SK-N-MC (cell line): ENCODE results near the gene BCAS3.
"Not testable (repeated sequence)": the region's sequence is repeated elsewhere in the genome, so short reads cannot be mapped to it uniquely, and the experiment has no call there.

Source experiments
- DNase-seq: peaks from one replicate; pipeline ENCODE4 v3.0.0-alpha.2; 2011; ENCODE audit warnings: low read depth, low spot score
- H3K27ac ChIP-seq: fragments of 200-600 bp; sonication (generic); 2 replicates; pipeline ENCODE4 v1.5.1; 2016; ENCODE audit warnings: mixed run types
- H3K36me3 ChIP-seq: fragments of 200-600 bp; sonication (generic); 2 replicates; pipeline ENCODE4 v1.6.1; 2017; ENCODE audit warnings: antibody characterized with exemption, low read length, mixed read lengths; ENCODE audit not compliant: insufficient read depth
- H3K4me3 ChIP-seq: fragments of 200-600 bp; sonication (generic); 2 replicates; pipeline ENCODE4 v1.5.1; 2016
- H3K9ac ChIP-seq: fragments of 200-600 bp; sonication (generic); 2 replicates; pipeline ENCODE4 v1.8.0; 2017; ENCODE audit warnings: mixed run types, mixed read lengths; ENCODE audit not compliant: insufficient read length
- H3K9me3 ChIP-seq: fragments of 200-600 bp; sonication (generic); 2 replicates; pipeline ENCODE4 v1.6.1; 2017; ENCODE audit warnings: low read depth, mild to moderate bottlenecking, antibody characterized with exemption, low read length, moderate library complexity, mixed read lengths
- EZH2 ChIP-seq: fragments of 200-600 bp; sonication (generic); IDR thresholded peaks from one replicate; pipeline ENCODE4 v1.6.1; 2017; ENCODE audit warnings: antibody characterized with exemption
- FOXP2 ChIP-seq: optimal IDR thresholded peaks from 2 replicates; pipeline ENCODE3; 2011; ENCODE audit warnings: mild to moderate bottlenecking, moderate library complexity; ENCODE audit not compliant: insufficient read depth; ENCODE audit errors: extremely low read length, control extremely low read depth
- POLR2AphosphoS5 ChIP-seq: IDR thresholded peaks from 2 replicates; pipeline ENCODE4 v1.6.1; 2012; ENCODE audit warnings: mild to moderate bottlenecking, low read depth, low read length, borderline replicate concordance

The BCAS3 gene

GRCh38 chr17:60968266-60968665, 290.6 kb downstream of the BCAS3 start:
- TF ChIP-seq POLR2AphosphoS5 (no peak), FOXP2 (no peak), EZH2 (no peak)
- H3K9me3 ChIP-seq, result no peaks in the 10 kb centered on the region

GRCh38 chr17:60969500-60970037, 291.9 kb downstream of the BCAS3 start:
- TF ChIP-seq EZH2 (no peak), FOXP2 (no peak), POLR2AphosphoS5 (no peak)
- DNase-seq, result no peak
- Histone ChIP-seq H3K9me3 (no peaks in the 10 kb centered on the region), H3K9ac (no peak overlapping the region), H3K4me3 (no peak overlapping the region), H3K36me3 (no peaks in the 10 kb centered on the region), H3K27ac (no peak overlapping the region)

More at GRCh38 chr17:60968266-60968665, 290.6 kb downstream of the BCAS3 start:
- Histone ChIP-seq H3K9ac (no peak overlapping the region), H3K27ac (no peak overlapping the region), H3K36me3 (no peaks in the 10 kb centered on the region), H3K4me3 (no peak overlapping the region)
- no peak for DNase-seq

GRCh38 chr17:60970741-60971140, 293.1 kb downstream of the BCAS3 start:
- Histone ChIP-seq H3K36me3 (no peaks in the 10 kb centered on the region), H3K27ac (no peak overlapping the region), H3K4me3 (no peak overlapping the region), H3K9ac (no peak overlapping the region), H3K9me3 (no peaks in the 10 kb centered on the region)
- no peak for DNase-seq
- no peak for TF ChIP-seq EZH2
- no peak for TF ChIP-seq FOXP2
- no peak for TF ChIP-seq POLR2AphosphoS5

- Histone ChIP-seq H3K9me3 (no peaks in the 10 kb centered on the region), H3K27ac (no peak overlapping the region), H3K36me3 (no peaks in the 10 kb centered on the region), H3K4me3 (no peak overlapping the region), H3K9ac (no peak overlapping the region)
- no peak for TF ChIP-seq FOXP2
- no peak for TF ChIP-seq EZH2
- no peak for TF ChIP-seq POLR2AphosphoS5
- DNase-seq, result no peak
These were observed 294.1 kb downstream of the BCAS3 start for GRCh38 chr17:60971515-60972369.

- not testable (repeated sequence) for DNase-seq, H3K9me3 ChIP-seq, H3K36me3 ChIP-seq, H3K27ac ChIP-seq, H3K9ac ChIP-seq, H3K4me3 ChIP-seq
These were observed 299.2 kb downstream of the BCAS3 start for GRCh38 chr17:60976861-60977260.

GRCh38 chr17:60989379-60989778, 311.7 kb downstream of the BCAS3 start:
- TF ChIP-seq EZH2, result no peak
- TF ChIP-seq POLR2AphosphoS5, result no peak
- no peak for TF ChIP-seq FOXP2
- DNase-seq, result no peak
- no peak overlapping the region for H3K27ac ChIP-seq
- H3K36me3 ChIP-seq, result no peaks in the 10 kb centered on the region
- H3K9ac ChIP-seq, result no peak overlapping the region
- no peak overlapping the region for H3K4me3 ChIP-seq
- H3K9me3 ChIP-seq, result no peaks in the 10 kb centered on the region

GRCh38 chr17:60989846-60990245, 312.2 kb downstream of the BCAS3 start:
- H3K9ac ChIP-seq, result no peak overlapping the region
- no peak overlapping the region for H3K27ac ChIP-seq
- TF ChIP-seq FOXP2 (no peak), EZH2 (no peak), POLR2AphosphoS5 (no peak)
- no peaks in the 10 kb centered on the region for H3K36me3 ChIP-seq
- no peak for DNase-seq
- H3K9me3 ChIP-seq, result no peaks in the 10 kb centered on the region
- no peak overlapping the region for H3K4me3 ChIP-seq

- no peak for DNase-seq
- Histone ChIP-seq H3K9me3 (no peaks in the 10 kb centered on the region), H3K27ac (no peak overlapping the region), H3K36me3 (no peaks in the 10 kb centered on the region), H3K9ac (no peak overlapping the region), H3K4me3 (no peak overlapping the region)
- TF ChIP-seq FOXP2 (no peak), POLR2AphosphoS5 (no peak), EZH2 (no peak)
These were observed 315.8 kb downstream of the BCAS3 start for GRCh38 chr17:60993497-60993896.

- no peak overlapping the region for H3K9ac ChIP-seq
- H3K9me3 ChIP-seq, result no peaks in the 10 kb centered on the region
- H3K36me3 ChIP-seq, result no peaks in the 10 kb centered on the region
- no peak overlapping the region for H3K4me3 ChIP-seq
- no peak for TF ChIP-seq POLR2AphosphoS5
- H3K27ac ChIP-seq, result no peak overlapping the region
- DNase-seq, result no peak
These were observed 318.0 kb downstream of the BCAS3 start for GRCh38 chr17:60995680-60996079.
